HepG2 (cell line): ENCODE results near the gene NRSN2. TPM values are rescaled to one million over a fixed set of nuclear protein-coding genes. Genes with fewer than 3 reads are reported as not detected.

Experiments
- CBFB ChIP-seq: sonication (generic); formaldehyde crosslinking; IDR thresholded peaks from 2 replicates; pipeline ENCODE4 v1.4.0; 2020; ENCODE audit warnings: missing genetic modification reagents
- EEA1 ChIP-seq: sonication (generic); formaldehyde crosslinking; IDR thresholded peaks from 2 replicates; pipeline ENCODE4 v1.5.1; 2020; ENCODE audit warnings: mild to moderate bottlenecking, missing genetic modification reagents, borderline replicate concordance
- FLYWCH1 ChIP-seq: sonication (generic); formaldehyde crosslinking; IDR thresholded peaks from 2 replicates; pipeline ENCODE4 v1.8.1; 2023; ENCODE audit warnings: mild to moderate bottlenecking, missing genetic modification reagents
- FOXP1 ChIP-seq, 2 experiments: fragments of 450-650 bp in 1 of 2; IDR thresholded peaks; 2 replicates each; pipeline ENCODE4 v1.6.1; 2017 to 2018; ENCODE audit warnings: antibody characterized with exemption in 1 of 2
- JUN ChIP-seq: sonication (generic); formaldehyde crosslinking; IDR thresholded peaks from 2 replicates; pipeline ENCODE4 v1.4.0; 2020; ENCODE audit warnings: mild to moderate bottlenecking, missing genetic modification reagents
- NR2F1 ChIP-seq, 2 experiments: fragments of 450-650 bp in 1 of 2; formaldehyde crosslinking in 1 of 2; IDR thresholded peaks; 2 replicates each; pipeline versions ENCODE4 v1.5.0 to v1.6.1; 2016 to 2020; ENCODE audit warnings: mild to moderate bottlenecking in 1 of 2, missing compliant biosample characterization in 1 of 2, missing genetic modification reagents in 1 of 2, moderate library complexity in 1 of 2
- RBAK ChIP-seq: sonication (generic); formaldehyde crosslinking; IDR thresholded peaks from 2 replicates; pipeline ENCODE4 v1.5.1; 2020; ENCODE audit warnings: mild to moderate bottlenecking, missing genetic modification reagents
- RCOR2 ChIP-seq: IDR thresholded peaks from 2 replicates; pipeline ENCODE4 v1.6.1; 2016; ENCODE audit warnings: missing biosample characterization, missing genetic modification reagents
- SOX5 ChIP-seq: IDR thresholded peaks from 2 replicates; pipeline ENCODE4 v1.6.1; 2016; ENCODE audit warnings: borderline replicate concordance
- SP1 ChIP-seq, 2 experiments: fragments of 450-650 bp in 1 of 2; sonication (generic) in 1 of 2; formaldehyde crosslinking in 1 of 2; IDR thresholded peaks; 2 replicates each; pipeline versions ENCODE4 v1.4.0 to v1.6.1; 2016 to 2020; ENCODE audit warnings: missing genetic modification reagents in 1 of 2
- SP5 ChIP-seq: IDR thresholded peaks from 2 replicates; pipeline ENCODE4 v1.6.1; 2016; ENCODE audit warnings: low read depth, borderline replicate concordance
- YEATS4 ChIP-seq: sonication (generic); formaldehyde crosslinking; IDR thresholded peaks from 2 replicates; pipeline ENCODE4 v1.4.0; 2020; ENCODE audit warnings: missing genetic modification reagents, borderline replicate concordance
- ZNF3 ChIP-seq: IDR thresholded peaks from 2 replicates; pipeline ENCODE4 v1.7.0; 2017; ENCODE audit warnings: inconsistent platforms
- ZNF33B ChIP-seq: sonication (generic); formaldehyde crosslinking; IDR thresholded peaks from 2 replicates; pipeline ENCODE4 v1.5.1; 2020; ENCODE audit warnings: mild to moderate bottlenecking, missing genetic modification reagents
- ZNF431 ChIP-seq: sonication (generic); formaldehyde crosslinking; IDR thresholded peaks from 2 replicates; pipeline ENCODE4 v1.9.0; 2022; ENCODE audit warnings: missing genetic modification reagents, low read depth, mild to moderate bottlenecking, borderline replicate concordance
- ZNF510 ChIP-seq: sonication (generic); formaldehyde crosslinking; IDR thresholded peaks from 2 replicates; pipeline ENCODE4 v1.4.0; 2020; ENCODE audit warnings: low read depth, mild to moderate bottlenecking, missing genetic modification reagents
- ZNF552 ChIP-seq: sonication (generic); formaldehyde crosslinking; IDR thresholded peaks from 2 replicates; pipeline ENCODE4 v1.9.0; 2022; ENCODE audit warnings: missing genetic modification reagents, mild to moderate bottlenecking, borderline replicate concordance
- ZNF75D ChIP-seq: sonication (generic); formaldehyde crosslinking; IDR thresholded peaks from 2 replicates; pipeline ENCODE4 v1.8.1; 2023; ENCODE audit warnings: missing genetic modification reagents, mild to moderate bottlenecking, borderline replicate concordance
- polyA plus RNA-seq, 8 experiments: library from polyadenylated mRNA; depleted of rRNA in 3 of 8; stranded (reverse) in 7 of 8; unstranded in 1 of 8; fragments of >200 nt; fragmentation: Illumina TruSeq in 4 of 8; extraction: Trizol in 4 of 8; gene quantifications; 2 replicates each; pipeline versions ENCODE4 v1.2.1 to v1.2.3, GENCODE V29; 2011 to 2016; ENCODE audit warnings: low read depth in 4 of 8, missing spikeins in 1 of 8, mixed read lengths in 1 of 8; ENCODE audit not compliant: insufficient read depth in 1 of 8
- total RNA-seq, 5 experiments: library from RNA; depleted of rRNA; stranded (reverse); fragments of >200 nt; fragmentation: Illumina TruSeq; extraction: Trizol; gene quantifications; 2 replicates each; pipeline ENCODE4 v1.2.3, GENCODE V29; 2016; ENCODE audit warnings: low read depth in 1 of 5
- TF ChIP-seq, protein P1 (sequence below): sonication (generic); formaldehyde crosslinking; IDR thresholded peaks from 2 replicates; pipeline ENCODE4 v1.5.1; 2020; ENCODE audit warnings: mild to moderate bottlenecking, missing genetic modification reagents, moderate library complexity
- TF ChIP-seq, protein P2 (sequence below): sonication (generic); formaldehyde crosslinking; IDR thresholded peaks from 2 replicates; pipeline ENCODE4 v1.4.0; 2020; ENCODE audit warnings: missing genetic modification reagents
- TF ChIP-seq, protein P3 (sequence below): sonication (generic); formaldehyde crosslinking; IDR thresholded peaks from 2 replicates; pipeline ENCODE4 v1.4.0; 2020; ENCODE audit warnings: missing genetic modification reagents

The NRSN2 gene
- total and polyA plus RNA-seq, 2 of the 13 experiments (the other 11 are each of a cell fraction or from before 2014, with no cell fraction given): 32.3 to 49.4 TPM

DNA sequence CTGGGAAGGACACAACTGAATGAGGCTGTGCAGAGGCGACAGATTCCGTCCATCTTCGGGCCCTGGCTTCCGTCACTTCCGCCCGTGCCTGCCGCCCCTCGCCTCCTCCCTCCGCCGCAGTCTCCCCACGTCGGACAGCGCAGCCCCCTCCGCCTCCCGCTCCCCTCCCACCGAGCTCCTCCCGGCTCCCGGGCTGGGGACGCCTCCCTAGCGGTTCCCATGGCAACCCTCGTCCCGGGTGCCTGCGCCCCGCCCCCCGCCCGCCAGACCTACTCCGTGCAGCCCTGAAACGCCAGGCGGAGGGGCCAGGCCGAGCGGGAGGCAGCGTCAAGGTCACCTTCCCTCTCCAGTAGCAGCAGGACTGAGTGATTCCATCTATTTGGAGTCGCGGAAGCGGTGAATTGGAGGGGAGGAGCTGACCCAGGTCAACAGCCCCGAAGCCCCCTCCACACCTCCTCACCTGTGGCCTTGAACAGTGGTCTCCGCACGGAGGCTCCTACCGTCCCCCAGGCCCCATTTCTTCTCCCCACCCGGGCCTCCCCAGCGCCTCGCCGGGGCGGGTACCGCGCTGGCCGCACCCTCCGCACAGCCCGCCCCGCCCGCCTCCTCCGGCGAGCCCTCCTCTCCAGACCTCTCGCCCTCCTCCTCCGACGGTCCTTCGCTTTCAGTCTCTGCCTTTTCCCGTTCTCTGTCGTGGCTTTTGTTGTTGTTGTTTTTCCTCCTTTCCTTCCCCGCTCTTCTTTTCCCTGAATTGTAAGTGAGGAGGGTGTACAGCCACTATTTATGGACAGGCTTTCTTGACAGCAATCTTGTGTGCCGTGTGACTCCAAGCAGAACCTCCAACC, 951 bp downstream of the NRSN2 start (continued):
- TF ChIP-seq, protein P1, sequence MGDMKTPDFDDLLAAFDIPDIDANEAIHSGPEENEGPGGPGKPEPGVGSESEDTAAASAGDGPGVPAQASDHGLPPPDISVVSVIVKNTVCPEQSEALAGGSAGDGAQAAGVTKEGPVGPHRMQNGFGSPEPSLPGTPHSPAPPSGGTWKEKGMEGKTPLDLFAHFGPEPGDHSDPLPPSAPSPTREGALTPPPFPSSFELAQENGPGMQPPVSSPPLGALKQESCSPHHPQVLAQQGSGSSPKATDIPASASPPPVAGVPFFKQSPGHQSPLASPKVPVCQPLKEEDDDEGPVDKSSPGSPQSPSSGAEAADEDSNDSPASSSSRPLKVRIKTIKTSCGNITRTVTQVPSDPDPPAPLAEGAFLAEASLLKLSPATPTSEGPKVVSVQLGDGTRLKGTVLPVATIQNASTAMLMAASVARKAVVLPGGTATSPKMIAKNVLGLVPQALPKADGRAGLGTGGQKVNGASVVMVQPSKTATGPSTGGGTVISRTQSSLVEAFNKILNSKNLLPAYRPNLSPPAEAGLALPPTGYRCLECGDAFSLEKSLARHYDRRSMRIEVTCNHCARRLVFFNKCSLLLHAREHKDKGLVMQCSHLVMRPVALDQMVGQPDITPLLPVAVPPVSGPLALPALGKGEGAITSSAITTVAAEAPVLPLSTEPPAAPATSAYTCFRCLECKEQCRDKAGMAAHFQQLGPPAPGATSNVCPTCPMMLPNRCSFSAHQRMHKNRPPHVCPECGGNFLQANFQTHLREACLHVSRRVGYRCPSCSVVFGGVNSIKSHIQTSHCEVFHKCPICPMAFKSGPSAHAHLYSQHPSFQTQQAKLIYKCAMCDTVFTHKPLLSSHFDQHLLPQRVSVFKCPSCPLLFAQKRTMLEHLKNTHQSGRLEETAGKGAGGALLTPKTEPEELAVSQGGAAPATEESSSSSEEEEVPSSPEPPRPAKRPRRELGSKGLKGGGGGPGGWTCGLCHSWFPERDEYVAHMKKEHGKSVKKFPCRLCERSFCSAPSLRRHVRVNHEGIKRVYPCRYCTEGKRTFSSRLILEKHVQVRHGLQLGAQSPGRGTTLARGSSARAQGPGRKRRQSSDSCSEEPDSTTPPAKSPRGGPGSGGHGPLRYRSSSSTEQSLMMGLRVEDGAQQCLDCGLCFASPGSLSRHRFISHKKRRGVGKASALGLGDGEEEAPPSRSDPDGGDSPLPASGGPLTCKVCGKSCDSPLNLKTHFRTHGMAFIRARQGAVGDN: peak; percentile 92
- TF ChIP-seq ZNF510 (peak; percentile 76; the same call in 1 of the 2 replicates), ZNF75D (CRISPR knock-in tag) (no peak), NR2F1 (CRISPR knock-in tag; IDR thresholded peaks at IDR 0.05) (peak; percentile 90 to 92), YEATS4 (CRISPR knock-in tag) (peak; percentile 96), JUN (CRISPR knock-in tag) (peak; percentile 84), EEA1 (CRISPR knock-in tag) (no peak), RCOR2 (CRISPR knock-in tag) (peak; percentile 91), ZNF33B (peak; percentile 91; the same call in 1 of the 2 replicates), RBAK (CRISPR knock-in tag) (0 out of 2 replicates have a peak, but pooled peaks have one; percentile 16), ZNF3 (peak; percentile 15; the same call in 1 of the 2 replicates), CBFB (CRISPR knock-in tag) (peak; percentile 94; the same call in 1 of the 2 replicates), FOXP1 (IDR thresholded peaks at IDR 0.05) (no peak), FOXP1 (CRISPR knock-in tag; IDR thresholded peaks at IDR 0.05) (peak; percentile 82), SOX5 (CRISPR knock-in tag) (peak; percentile 84; the same call in 1 of the 2 replicates), SP5 (CRISPR knock-in tag) (peak; percentile 97), FLYWCH1 (no peak), SP1 (IDR thresholded peaks at IDR 0.05) (peak; percentile 61; the same call in 1 of the 2 replicates), SP1 (CRISPR knock-in tag; IDR thresholded peaks at IDR 0.05) (peak; percentile 83), ZNF431 (CRISPR knock-in tag) (peak; percentile 97), ZNF552 (CRISPR knock-in tag) (peak; percentile 82; the same call in 1 of the 2 replicates)
- TF ChIP-seq, protein P2, sequence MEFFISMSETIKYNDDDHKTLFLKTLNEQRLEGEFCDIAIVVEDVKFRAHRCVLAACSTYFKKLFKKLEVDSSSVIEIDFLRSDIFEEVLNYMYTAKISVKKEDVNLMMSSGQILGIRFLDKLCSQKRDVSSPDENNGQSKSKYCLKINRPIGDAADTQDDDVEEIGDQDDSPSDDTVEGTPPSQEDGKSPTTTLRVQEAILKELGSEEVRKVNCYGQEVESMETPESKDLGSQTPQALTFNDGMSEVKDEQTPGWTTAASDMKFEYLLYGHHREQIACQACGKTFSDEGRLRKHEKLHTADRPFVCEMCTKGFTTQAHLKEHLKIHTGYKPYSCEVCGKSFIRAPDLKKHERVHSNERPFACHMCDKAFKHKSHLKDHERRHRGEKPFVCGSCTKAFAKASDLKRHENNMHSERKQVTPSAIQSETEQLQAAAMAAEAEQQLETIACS (CRISPR knock-in tag): peak; percentile 70; the same call in 1 of the 2 replicates
- TF ChIP-seq, protein P3, sequence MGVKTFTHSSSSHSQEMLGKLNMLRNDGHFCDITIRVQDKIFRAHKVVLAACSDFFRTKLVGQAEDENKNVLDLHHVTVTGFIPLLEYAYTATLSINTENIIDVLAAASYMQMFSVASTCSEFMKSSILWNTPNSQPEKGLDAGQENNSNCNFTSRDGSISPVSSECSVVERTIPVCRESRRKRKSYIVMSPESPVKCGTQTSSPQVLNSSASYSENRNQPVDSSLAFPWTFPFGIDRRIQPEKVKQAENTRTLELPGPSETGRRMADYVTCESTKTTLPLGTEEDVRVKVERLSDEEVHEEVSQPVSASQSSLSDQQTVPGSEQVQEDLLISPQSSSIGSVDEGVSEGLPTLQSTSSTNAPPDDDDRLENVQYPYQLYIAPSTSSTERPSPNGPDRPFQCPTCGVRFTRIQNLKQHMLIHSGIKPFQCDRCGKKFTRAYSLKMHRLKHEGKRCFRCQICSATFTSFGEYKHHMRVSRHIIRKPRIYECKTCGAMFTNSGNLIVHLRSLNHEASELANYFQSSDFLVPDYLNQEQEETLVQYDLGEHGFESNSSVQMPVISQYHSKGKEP (CRISPR knock-in tag): 0 out of 2 replicates have a peak, but pooled peaks have one; percentile 43
